Measurements from ENCODE around the gene CD300LF. TPM values are rescaled to one million over a fixed set of nuclear protein-coding genes. Genes with fewer than 3 reads are reported as not detected.

Gene CD300LF
- total RNA-seq, 1 experiment from 2014 or later: 2.4 TPM

DNA sequence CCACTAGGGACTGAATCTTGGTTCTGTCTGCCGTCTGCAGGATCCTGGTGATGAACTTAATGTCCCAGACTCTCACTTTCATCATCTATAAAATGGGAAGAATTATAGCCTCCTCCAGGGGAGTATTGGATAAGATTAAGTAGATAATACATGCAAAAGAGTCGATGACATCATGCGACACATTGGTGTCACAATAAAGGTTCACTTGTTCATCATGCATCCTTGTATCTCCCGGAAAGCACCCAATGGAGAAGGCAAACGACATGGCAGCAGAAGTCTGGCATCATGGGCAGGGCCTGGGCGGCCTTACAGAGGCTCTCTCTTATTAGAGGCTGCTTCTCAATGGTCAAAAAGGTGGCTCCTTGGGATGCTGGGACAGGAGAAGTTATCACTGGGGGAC, 54.1 kb downstream of the CD300LF start:
- H3K27me3 ChIP-seq (replicated peaks; ENCODE audit: control insufficient read depth, insufficient read depth, low read length): no peaks in the 10 kb centered on the region; the same call in 1 of the 2 replicates
- Mint-ChIP-seq H3K9me3 (ENCODE audit: unreplicated experiment) (no peaks in the 10 kb centered on the region), H3K4me1 (ENCODE audit: low read depth, unreplicated experiment) (no peaks in the 10 kb centered on the region), H3K4me3 (ENCODE audit: unreplicated experiment) (no peak overlapping the region), H3K36me3 (ENCODE audit: insufficient read depth, unreplicated experiment) (no peaks in the 10 kb centered on the region), H3K27me3 (ENCODE audit: insufficient read depth, unreplicated experiment) (peaks cover 3% of the 10 kb centered on the region), H3K27ac (ENCODE audit: unreplicated experiment) (no peak overlapping the region)
- TF ChIP-seq, protein P1, sequence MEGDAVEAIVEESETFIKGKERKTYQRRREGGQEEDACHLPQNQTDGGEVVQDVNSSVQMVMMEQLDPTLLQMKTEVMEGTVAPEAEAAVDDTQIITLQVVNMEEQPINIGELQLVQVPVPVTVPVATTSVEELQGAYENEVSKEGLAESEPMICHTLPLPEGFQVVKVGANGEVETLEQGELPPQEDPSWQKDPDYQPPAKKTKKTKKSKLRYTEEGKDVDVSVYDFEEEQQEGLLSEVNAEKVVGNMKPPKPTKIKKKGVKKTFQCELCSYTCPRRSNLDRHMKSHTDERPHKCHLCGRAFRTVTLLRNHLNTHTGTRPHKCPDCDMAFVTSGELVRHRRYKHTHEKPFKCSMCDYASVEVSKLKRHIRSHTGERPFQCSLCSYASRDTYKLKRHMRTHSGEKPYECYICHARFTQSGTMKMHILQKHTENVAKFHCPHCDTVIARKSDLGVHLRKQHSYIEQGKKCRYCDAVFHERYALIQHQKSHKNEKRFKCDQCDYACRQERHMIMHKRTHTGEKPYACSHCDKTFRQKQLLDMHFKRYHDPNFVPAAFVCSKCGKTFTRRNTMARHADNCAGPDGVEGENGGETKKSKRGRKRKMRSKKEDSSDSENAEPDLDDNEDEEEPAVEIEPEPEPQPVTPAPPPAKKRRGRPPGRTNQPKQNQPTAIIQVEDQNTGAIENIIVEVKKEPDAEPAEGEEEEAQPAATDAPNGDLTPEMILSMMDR (IDR thresholded peaks at IDR 0.05; ENCODE audit: insufficient read depth in 1 of 2, low read depth in 1 of 2, low read length in 1 of 2, severe bottlenecking in 1 of 2, unreplicated experiment in 1 of 2): no peak
- DNase-seq: no peak
- no TSS peak for BruUV-seq (replicated peaks)
- no peak overlapping the region for H3K4me3 ChIP-seq (ENCODE audit: low read depth, low read length)
- intact Hi-C loops (cut with micrococcal nuclease; ENCODE audit: unreplicated experiment): loop anchor here (5.0 to 10.0 kb wide), 2 partner anchors 34 to 196 kb away; partner anchors contain the start of gene GRIN2C
- H3K4me1 ChIP-seq: no peaks in the 10 kb centered on the region
- ChIA-PET CTCF (interaction anchor here (1.2 to 5.8 kb wide), 3 partner anchors 78 to 203 kb away, joined by 3 to 366 read pairs (median 31); partner anchors contain the start of gene RAB37), POLR2A (no interaction called here)
- no peaks in the 10 kb centered on the region for H3K36me3 ChIP-seq (ENCODE audit: control insufficient read depth, insufficient read depth, low read length)
- H3K9me3 ChIP-seq: no peaks in the 10 kb centered on the region

- Histone ChIP-seq H3K9me3 (no peaks in the 10 kb centered on the region), H3K27me3 (replicated peaks; ENCODE audit: control insufficient read depth, insufficient read depth, low read length) (no peaks in the 10 kb centered on the region; the same call in 1 of the 2 replicates), H3K4me3 (ENCODE audit: low read depth, low read length) (no peak overlapping the region), H3K4me1 (no peaks in the 10 kb centered on the region), H3K36me3 (ENCODE audit: control insufficient read depth, insufficient read depth, low read length) (no peaks in the 10 kb centered on the region)
- no peaks in the 10 kb centered on the region for H3K9me3 Mint-ChIP-seq (ENCODE audit: unreplicated experiment)
- H3K36me3 Mint-ChIP-seq (ENCODE audit: insufficient read depth, unreplicated experiment): no peaks in the 10 kb centered on the region
- intact Hi-C loops (cut with micrococcal nuclease; ENCODE audit: unreplicated experiment): loop anchor here (5.0 to 10.0 kb wide), 2 partner anchors 38 to 200 kb away; partner anchors contain the start of gene GRIN2C
- no peak overlapping the region for H3K27ac Mint-ChIP-seq (ENCODE audit: unreplicated experiment)
- POLR2A ChIA-PET: interaction anchor here (0.6 kb wide), 1 partner anchor 98 kb away, joined by 7 read pairs; no protein-coding TSS in a partner anchor
- TF ChIP-seq, protein P1 (IDR thresholded peaks at IDR 0.05; ENCODE audit: insufficient read depth in 1 of 2, low read depth in 1 of 2, low read length in 1 of 2, severe bottlenecking in 1 of 2, unreplicated experiment in 1 of 2): no peak
- H3K27me3 Mint-ChIP-seq (ENCODE audit: insufficient read depth, unreplicated experiment): peaks cover 20% of the 10 kb centered on the region
- no TSS peak for BruUV-seq (replicated peaks)
- no peaks in the 10 kb centered on the region for H3K4me1 Mint-ChIP-seq (ENCODE audit: low read depth, unreplicated experiment)
- no peak overlapping the region for H3K4me3 Mint-ChIP-seq (ENCODE audit: unreplicated experiment)
- no peak for DNase-seq
- CTCF ChIA-PET: interaction anchor here (0.5 to 5.8 kb wide), 3 partner anchors 14 to 82 kb away, joined by 3 to 366 read pairs (median 5); partner anchors contain the start of gene RAB37
These were observed 58.0 kb downstream of the CD300LF start for GRCh38 chr17:74654742-74655141.

GRCh38 chr17:74652020-74652419, 60.7 kb downstream of the CD300LF start:
- ChIA-PET POLR2A (no interaction called here), CTCF (no interaction called here)
- no peaks in the 10 kb centered on the region for H3K4me1 ChIP-seq
- no peaks in the 10 kb centered on the region for H3K9me3 ChIP-seq
- Mint-ChIP-seq H3K4me3 (ENCODE audit: unreplicated experiment) (no peak overlapping the region), H3K4me1 (ENCODE audit: low read depth, unreplicated experiment) (no peaks in the 10 kb centered on the region), H3K27me3 (ENCODE audit: insufficient read depth, unreplicated experiment) (peaks cover 24% of the 10 kb centered on the region), H3K9me3 (ENCODE audit: unreplicated experiment) (no peaks in the 10 kb centered on the region), H3K36me3 (ENCODE audit: insufficient read depth, unreplicated experiment) (no peaks in the 10 kb centered on the region), H3K27ac (ENCODE audit: unreplicated experiment) (no peak overlapping the region)
- DNase-seq: no peak
- no peak overlapping the region for H3K4me3 ChIP-seq (ENCODE audit: low read depth, low read length)
- intact Hi-C loops (cut with micrococcal nuclease; ENCODE audit: unreplicated experiment): loop anchor here (10.0 kb wide), 1 partner anchor 203 kb away; the partner anchor contains the start of gene GRIN2C
- H3K27me3 ChIP-seq (replicated peaks; ENCODE audit: control insufficient read depth, insufficient read depth, low read length): no peaks in the 10 kb centered on the region; the same call in 1 of the 2 replicates
- TF ChIP-seq, protein P1 (IDR thresholded peaks at IDR 0.05; ENCODE audit: insufficient read depth in 1 of 2, low read depth in 1 of 2, low read length in 1 of 2, severe bottlenecking in 1 of 2, unreplicated experiment in 1 of 2): no peak
- no peaks in the 10 kb centered on the region for H3K36me3 ChIP-seq (ENCODE audit: control insufficient read depth, insufficient read depth, low read length)
- BruUV-seq (replicated peaks): no TSS peak
